GM18909 (cell line): ENCODE results near the gene FBLN5.
"Not testable (repeated sequence)": the region's sequence is repeated elsewhere in the genome, so short reads cannot be mapped to it uniquely, and the experiment has no call there.

ENCODE experiments used
- ATAC-seq: cut with Tn5 transposase; IDR thresholded peaks from one replicate; pipeline ENCODE4 v1.9.1; 2021; ENCODE audit warnings: mild to moderate bottlenecking; ENCODE audit not compliant: unreplicated experiment, poor library complexity

FBLN5 gene

GRCh38 chr14:91869556-91869955 lies 77.9 kb downstream of the FBLN5 start:
- ATAC-seq = no peak

- ATAC-seq = peak; percentile 42
Observed at GRCh38 chr14:91867316-91867988, 80.0 kb downstream of the FBLN5 start, which contains the start of gene TC2N. TSS of gene TC2N (minus strand) at chr14:91867536. CDS start at chr14:91813769, 53,767 bp downstream.

- ATAC-seq = no peak
Observed at GRCh38 chr14:91866511-91867295, 80.8 kb downstream of the FBLN5 start.

- ATAC-seq = no peak
Observed at GRCh38 chr14:91866061-91866460, 81.4 kb downstream of the FBLN5 start.

GRCh38 chr14:91862417-91862816 lies 85.1 kb downstream of the FBLN5 start:
- ATAC-seq = no peak

GRCh38 chr14:91861091-91861490 lies 86.4 kb downstream of the FBLN5 start:
- ATAC-seq = no peak

- no peak for ATAC-seq
Observed at GRCh38 chr14:91860238-91860637, 87.3 kb downstream of the FBLN5 start.

GRCh38 chr14:91858536-91859275 lies 88.8 kb downstream of the FBLN5 start:
- peak; percentile 63 for ATAC-seq

GRCh38 chr14:91857614-91858013 lies 89.9 kb downstream of the FBLN5 start:
- ATAC-seq = no peak

- ATAC-seq = no peak
Observed at GRCh38 chr14:91854327-91854934, 93.1 kb downstream of the FBLN5 start.

GRCh38 chr14:91851563-91851962 lies 95.9 kb downstream of the FBLN5 start:
- no peak for ATAC-seq

GRCh38 chr14:91848504-91849001 lies 98.9 kb downstream of the FBLN5 start:
- ATAC-seq = no peak

GRCh38 chr14:91847693-91848092 lies 99.8 kb downstream of the FBLN5 start:
- no peak for ATAC-seq

- no peak for ATAC-seq
Observed at GRCh38 chr14:91845652-91846051, 101.8 kb downstream of the FBLN5 start.

- not testable (repeated sequence) for ATAC-seq
Observed at GRCh38 chr14:91845056-91845455, 102.4 kb downstream of the FBLN5 start.

- no peak for ATAC-seq
Observed at GRCh38 chr14:91844029-91844428, 103.5 kb downstream of the FBLN5 start.

- ATAC-seq = no peak
Observed at GRCh38 chr14:91843437-91843836, 104.1 kb downstream of the FBLN5 start.

GRCh38 chr14:91841065-91841464 lies 106.4 kb downstream of the FBLN5 start:
- ATAC-seq = no peak

GRCh38 chr14:91839749-91840148 lies 107.7 kb downstream of the FBLN5 start:
- no peak for ATAC-seq

GRCh38 chr14:91837076-91837475 lies 110.4 kb downstream of the FBLN5 start:
- no peak for ATAC-seq
